Measurements from ENCODE around the gene PCSK1N. TPM values are rescaled to one million over a fixed set of nuclear protein-coding genes. Genes with fewer than 3 reads are reported as not detected.
A peak's percentile ranks its signal among the peaks of the same experiment; 100 is the strongest.

PCSK1N gene
- total and polyA plus RNA-seq, 9 of the 15 experiments (the other 6 are each of a cell fraction or from before 2014, with no cell fraction given): 0.07 to 0.55 (median 0.54) TPM; not detected in 6

DNA sequence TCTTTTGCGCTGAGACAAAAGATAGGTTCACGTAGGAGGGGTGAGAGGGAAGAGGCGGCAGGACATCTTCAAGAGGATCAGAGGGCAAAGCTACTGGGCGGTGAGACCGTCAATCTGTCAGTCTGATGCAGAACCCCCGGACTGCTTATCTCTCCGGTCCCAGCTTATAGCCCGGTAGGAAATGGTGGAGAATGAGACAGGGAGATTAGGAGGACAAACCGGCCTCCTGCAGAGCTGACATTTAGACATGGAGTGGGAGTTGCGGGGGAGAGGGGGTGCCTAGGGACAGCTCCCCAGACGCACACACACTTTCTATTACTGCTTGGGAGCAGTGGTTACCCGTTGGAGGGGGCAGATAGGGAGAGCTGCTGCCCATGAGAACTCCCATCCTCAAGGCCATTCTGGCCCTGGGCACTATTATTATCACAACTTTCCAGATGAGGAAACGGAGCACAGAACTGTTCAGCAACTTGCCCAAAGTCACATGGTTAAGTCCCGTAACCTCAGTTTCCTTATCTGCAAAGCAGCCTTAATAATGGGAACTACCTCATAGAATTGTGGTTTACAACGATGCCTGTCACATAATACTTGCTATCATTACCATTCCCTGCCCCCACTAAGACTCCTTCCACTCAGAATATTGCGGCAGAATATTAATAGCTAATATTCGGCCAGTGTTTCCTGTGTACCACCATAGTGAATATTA lies 34.7 kb downstream of the PCSK1N start (continued):
- TF ChIP-seq, protein P1, sequence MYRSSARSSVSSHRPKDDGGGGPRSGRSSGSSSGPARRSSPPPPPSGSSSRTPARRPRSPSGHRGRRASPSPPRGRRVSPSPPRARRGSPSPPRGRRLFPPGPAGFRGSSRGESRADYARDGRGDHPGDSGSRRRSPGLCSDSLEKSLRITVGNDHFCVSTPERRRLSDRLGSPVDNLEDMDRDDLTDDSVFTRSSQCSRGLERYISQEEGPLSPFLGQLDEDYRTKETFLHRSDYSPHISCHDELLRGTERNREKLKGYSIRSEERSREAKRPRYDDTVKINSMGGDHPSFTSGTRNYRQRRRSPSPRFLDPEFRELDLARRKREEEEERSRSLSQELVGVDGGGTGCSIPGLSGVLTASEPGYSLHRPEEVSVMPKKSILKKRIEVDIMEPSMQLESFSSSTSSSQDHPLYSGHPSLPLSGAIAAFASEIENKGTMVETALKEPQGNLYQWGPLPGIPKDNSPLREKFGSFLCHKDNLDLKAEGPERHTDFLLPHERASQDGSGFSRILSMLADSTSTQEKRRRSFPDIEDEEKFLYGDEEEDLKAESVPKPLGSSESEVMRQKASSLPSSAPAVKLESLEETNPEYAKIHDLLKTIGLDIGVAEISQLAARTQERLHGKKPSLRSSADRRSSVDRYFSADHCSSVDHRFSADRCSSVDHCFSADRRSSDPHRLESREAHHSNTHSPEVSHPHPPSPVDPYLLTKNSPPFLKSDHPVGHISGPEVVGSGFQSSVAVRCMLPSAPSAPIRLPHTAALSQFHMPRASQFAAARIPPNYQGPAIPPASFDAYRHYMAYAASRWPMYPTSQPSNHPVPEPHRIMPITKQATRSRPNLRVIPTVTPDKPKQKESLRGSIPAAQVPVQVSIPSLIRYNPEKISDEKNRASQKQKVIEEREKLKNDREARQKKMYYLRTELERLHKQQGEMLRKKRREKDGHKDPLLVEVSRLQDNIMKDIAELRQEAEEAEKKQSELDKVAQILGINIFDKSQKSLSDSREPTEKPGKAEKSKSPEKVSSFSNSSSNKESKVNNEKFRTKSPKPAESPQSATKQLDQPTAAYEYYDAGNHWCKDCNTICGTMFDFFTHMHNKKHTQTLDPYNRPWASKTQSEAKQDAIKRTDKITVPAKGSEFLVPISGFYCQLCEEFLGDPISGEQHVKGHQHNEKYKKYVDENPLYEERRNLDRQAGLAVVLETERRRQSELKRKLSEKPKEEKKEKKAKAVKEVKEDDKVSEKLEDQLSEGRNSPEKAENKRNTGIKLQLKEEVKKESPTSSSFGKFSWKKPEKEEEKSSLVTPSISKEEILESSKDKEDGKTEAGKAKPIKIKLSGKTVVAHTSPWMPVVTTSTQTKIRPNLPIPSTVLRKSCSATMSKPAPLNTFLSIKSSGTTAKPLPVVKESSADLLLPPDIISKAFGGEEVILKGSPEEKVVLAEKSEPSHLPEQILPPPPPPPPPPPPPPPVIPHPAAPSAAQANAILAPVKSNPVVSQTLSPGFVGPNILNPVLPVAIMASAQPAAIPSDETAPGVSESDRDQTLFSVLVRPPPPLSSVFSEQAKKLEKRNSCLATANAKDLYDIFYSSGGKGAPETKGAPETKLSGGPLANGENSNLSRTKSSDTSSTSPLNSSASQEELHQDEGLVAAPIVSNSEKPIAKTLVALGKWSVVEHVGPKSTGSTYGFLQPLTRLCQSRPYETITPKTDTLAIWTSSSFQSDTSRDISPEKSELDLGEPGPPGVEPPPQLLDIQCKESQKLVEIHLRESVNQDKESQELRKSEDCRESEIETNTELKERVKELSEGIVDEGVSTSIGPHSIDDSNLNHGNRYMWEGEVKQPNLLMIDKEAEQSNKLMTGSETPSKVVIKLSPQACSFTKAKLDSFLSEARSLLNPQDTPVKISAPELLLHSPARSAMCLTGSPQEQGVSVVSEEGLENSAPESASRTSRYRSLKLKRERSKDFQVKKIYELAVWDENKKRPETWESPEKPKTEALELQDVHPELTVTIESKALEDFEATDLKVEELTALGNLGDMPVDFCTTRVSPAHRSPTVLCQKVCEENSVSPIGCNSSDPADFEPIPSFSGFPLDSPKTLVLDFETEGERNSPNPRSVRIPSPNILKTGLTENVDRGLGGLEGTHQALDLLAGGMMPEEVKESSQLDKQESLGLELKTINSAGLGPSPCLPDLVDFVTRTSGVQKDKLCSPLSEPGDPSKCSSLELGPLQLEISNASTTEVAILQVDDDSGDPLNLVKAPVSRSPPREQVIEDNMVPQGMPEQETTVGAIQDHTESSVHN (IDR thresholded peaks at IDR 0.05; ENCODE audit: borderline replicate concordance in 1 of 2, low read depth in 1 of 2): peak in 1 of 2 experiments; percentile 72; a peak in 1 of 4 replicates
- TF ChIP-seq SETDB1 (IDR thresholded peaks at IDR 0.05; ENCODE audit: low read length): no peak
- TF ChIP-seq, protein P2, sequence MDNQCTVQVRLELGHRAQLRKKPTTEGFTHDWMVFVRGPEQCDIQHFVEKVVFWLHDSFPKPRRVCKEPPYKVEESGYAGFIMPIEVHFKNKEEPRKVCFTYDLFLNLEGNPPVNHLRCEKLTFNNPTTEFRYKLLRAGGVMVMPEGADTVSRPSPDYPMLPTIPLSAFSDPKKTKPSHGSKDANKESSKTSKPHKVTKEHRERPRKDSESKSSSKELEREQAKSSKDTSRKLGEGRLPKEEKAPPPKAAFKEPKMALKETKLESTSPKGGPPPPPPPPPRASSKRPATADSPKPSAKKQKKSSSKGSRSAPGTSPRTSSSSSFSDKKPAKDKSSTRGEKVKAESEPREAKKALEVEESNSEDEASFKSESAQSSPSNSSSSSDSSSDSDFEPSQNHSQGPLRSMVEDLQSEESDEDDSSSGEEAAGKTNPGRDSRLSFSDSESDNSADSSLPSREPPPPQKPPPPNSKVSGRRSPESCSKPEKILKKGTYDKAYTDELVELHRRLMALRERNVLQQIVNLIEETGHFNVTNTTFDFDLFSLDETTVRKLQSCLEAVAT (IDR thresholded peaks at IDR 0.05): no peak; a peak in 1 of 4 replicates
- TF ChIP-seq, protein P3, sequence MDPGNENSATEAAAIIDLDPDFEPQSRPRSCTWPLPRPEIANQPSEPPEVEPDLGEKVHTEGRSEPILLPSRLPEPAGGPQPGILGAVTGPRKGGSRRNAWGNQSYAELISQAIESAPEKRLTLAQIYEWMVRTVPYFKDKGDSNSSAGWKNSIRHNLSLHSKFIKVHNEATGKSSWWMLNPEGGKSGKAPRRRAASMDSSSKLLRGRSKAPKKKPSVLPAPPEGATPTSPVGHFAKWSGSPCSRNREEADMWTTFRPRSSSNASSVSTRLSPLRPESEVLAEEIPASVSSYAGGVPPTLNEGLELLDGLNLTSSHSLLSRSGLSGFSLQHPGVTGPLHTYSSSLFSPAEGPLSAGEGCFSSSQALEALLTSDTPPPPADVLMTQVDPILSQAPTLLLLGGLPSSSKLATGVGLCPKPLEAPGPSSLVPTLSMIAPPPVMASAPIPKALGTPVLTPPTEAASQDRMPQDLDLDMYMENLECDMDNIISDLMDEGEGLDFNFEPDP (CRISPR knock-in tag; IDR thresholded peaks at IDR 0.05): no peak
- TF ChIP-seq POLR2AphosphoS2 (IDR thresholded peaks at IDR 0.05; ENCODE audit: low read length): no peak
- TF ChIP-seq, protein P4, sequence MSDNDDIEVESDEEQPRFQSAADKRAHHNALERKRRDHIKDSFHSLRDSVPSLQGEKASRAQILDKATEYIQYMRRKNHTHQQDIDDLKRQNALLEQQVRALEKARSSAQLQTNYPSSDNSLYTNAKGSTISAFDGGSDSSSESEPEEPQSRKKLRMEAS (CRISPR knock-in tag; IDR thresholded peaks at IDR 0.05): peak; percentile 67
- TF ChIP-seq, protein P5, sequence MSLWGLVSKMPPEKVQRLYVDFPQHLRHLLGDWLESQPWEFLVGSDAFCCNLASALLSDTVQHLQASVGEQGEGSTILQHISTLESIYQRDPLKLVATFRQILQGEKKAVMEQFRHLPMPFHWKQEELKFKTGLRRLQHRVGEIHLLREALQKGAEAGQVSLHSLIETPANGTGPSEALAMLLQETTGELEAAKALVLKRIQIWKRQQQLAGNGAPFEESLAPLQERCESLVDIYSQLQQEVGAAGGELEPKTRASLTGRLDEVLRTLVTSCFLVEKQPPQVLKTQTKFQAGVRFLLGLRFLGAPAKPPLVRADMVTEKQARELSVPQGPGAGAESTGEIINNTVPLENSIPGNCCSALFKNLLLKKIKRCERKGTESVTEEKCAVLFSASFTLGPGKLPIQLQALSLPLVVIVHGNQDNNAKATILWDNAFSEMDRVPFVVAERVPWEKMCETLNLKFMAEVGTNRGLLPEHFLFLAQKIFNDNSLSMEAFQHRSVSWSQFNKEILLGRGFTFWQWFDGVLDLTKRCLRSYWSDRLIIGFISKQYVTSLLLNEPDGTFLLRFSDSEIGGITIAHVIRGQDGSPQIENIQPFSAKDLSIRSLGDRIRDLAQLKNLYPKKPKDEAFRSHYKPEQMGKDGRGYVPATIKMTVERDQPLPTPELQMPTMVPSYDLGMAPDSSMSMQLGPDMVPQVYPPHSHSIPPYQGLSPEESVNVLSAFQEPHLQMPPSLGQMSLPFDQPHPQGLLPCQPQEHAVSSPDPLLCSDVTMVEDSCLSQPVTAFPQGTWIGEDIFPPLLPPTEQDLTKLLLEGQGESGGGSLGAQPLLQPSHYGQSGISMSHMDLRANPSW (CRISPR knock-in tag; IDR thresholded peaks at IDR 0.05): no peak
- no peak for TF ChIP-seq SMAD2 (IDR thresholded peaks at IDR 0.05; ENCODE audit: low read depth, low read length)
- peak; percentile 91 for TF ChIP-seq SMARCC2 (IDR thresholded peaks at IDR 0.05; ENCODE audit: low read depth)
- TF ChIP-seq IRF2 (CRISPR knock-in tag; IDR thresholded peaks at IDR 0.05): no peak
- TF ChIP-seq CREM (IDR thresholded peaks at IDR 0.05; ENCODE audit: low read depth): peak; percentile 87
- no peak for TF ChIP-seq FOXK1 (CRISPR knock-in tag; IDR thresholded peaks at IDR 0.05; ENCODE audit: borderline replicate concordance)

Measured in K562 (cell line).